ENCODE measurements around the gene THUMPD2.

The THUMPD2 gene

DNA sequence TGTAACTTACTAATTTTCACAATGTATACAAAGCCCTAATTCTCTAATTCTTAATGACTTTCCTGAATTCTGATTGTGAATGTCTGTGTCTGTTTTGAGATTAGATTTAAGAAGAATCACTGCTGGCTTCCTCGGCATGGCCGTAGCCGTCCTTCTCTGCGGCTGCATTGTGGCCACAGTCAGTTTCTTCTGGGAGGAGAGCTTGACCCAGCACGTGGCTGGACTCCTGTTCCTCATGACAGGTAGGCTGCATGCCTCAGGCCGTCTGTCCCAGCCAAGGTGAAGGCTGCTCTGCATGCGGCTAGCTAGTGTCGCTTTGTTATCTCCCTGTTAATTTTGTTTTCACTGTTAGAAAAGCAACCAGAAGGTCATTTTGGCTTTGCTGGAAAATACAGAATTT is 72.1 kb downstream of the THUMPD2 start:
- TF ChIP-seq RAD21 (IDR thresholded peaks at IDR 0.05; ENCODE audit: low read depth) (no peak), CREB1 (IDR thresholded peaks at IDR 0.05; ENCODE audit: low read depth) (no peak), TAF1 (IDR thresholded peaks at IDR 0.05; ENCODE audit: low read depth) (no peak), ZBTB7A (IDR thresholded peaks at IDR 0.05; ENCODE audit: low read depth) (no peak), FOXM1 (IDR thresholded peaks at IDR 0.05; ENCODE audit: borderline replicate concordance, low read depth) (no peak), EP300 (IDR thresholded peaks at IDR 0.05; ENCODE audit: borderline replicate concordance) (no peak), CEBPB (IDR thresholded peaks at IDR 0.05) (no peak), NFIC (IDR thresholded peaks at IDR 0.05) (no peak), TCF12 (IDR thresholded peaks at IDR 0.05; ENCODE audit: low read depth) (no peak), YY1 (IDR thresholded peaks at IDR 0.05; ENCODE audit: low read depth) (no peak), MAX (IDR thresholded peaks at IDR 0.05) (no peak), EGR1 (IDR thresholded peaks at IDR 0.05) (no peak), TEAD4 (IDR thresholded peaks at IDR 0.05) (no peak)
- TF ChIP-seq, protein P1, sequence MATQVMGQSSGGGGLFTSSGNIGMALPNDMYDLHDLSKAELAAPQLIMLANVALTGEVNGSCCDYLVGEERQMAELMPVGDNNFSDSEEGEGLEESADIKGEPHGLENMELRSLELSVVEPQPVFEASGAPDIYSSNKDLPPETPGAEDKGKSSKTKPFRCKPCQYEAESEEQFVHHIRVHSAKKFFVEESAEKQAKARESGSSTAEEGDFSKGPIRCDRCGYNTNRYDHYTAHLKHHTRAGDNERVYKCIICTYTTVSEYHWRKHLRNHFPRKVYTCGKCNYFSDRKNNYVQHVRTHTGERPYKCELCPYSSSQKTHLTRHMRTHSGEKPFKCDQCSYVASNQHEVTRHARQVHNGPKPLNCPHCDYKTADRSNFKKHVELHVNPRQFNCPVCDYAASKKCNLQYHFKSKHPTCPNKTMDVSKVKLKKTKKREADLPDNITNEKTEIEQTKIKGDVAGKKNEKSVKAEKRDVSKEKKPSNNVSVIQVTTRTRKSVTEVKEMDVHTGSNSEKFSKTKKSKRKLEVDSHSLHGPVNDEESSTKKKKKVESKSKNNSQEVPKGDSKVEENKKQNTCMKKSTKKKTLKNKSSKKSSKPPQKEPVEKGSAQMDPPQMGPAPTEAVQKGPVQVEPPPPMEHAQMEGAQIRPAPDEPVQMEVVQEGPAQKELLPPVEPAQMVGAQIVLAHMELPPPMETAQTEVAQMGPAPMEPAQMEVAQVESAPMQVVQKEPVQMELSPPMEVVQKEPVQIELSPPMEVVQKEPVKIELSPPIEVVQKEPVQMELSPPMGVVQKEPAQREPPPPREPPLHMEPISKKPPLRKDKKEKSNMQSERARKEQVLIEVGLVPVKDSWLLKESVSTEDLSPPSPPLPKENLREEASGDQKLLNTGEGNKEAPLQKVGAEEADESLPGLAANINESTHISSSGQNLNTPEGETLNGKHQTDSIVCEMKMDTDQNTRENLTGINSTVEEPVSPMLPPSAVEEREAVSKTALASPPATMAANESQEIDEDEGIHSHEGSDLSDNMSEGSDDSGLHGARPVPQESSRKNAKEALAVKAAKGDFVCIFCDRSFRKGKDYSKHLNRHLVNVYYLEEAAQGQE (IDR thresholded peaks at IDR 0.05; ENCODE audit: low read depth), result no peak
- TF ChIP-seq, protein P2, sequence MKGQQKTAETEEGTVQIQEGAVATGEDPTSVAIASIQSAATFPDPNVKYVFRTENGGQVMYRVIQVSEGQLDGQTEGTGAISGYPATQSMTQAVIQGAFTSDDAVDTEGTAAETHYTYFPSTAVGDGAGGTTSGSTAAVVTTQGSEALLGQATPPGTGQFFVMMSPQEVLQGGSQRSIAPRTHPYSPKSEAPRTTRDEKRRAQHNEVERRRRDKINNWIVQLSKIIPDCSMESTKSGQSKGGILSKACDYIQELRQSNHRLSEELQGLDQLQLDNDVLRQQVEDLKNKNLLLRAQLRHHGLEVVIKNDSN (IDR thresholded peaks at IDR 0.05), result no peak

DNA sequence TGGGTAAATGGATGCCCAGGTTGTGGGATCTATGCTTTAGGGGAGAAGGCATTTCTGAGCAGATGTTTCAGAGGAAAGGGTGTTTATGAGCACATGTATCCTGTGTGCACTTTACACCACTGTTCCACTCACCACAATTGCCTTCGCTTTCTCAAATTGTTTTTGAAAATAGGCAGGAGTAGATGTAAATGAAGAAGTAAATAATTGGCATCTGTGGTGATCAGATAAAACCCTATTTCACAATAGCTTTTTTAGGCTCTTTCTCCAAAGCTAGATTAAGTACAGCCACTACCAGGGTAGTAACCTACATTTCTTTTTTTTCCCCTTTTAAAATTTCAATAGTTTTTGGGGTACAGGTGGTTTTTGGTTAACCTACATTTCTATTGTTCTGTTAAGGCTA is 72.7 kb downstream of the THUMPD2 start:
- no peak for TF ChIP-seq MAX (IDR thresholded peaks at IDR 0.05)
- TF ChIP-seq NFIC (IDR thresholded peaks at IDR 0.05), result no peak
- TF ChIP-seq, protein P2 (IDR thresholded peaks at IDR 0.05), result no peak
- TF ChIP-seq EP300 (IDR thresholded peaks at IDR 0.05; ENCODE audit: borderline replicate concordance), result no peak
- TF ChIP-seq EGR1 (IDR thresholded peaks at IDR 0.05), result no peak
- no peak for TF ChIP-seq TEAD4 (IDR thresholded peaks at IDR 0.05)
- no peak for TF ChIP-seq TCF12 (IDR thresholded peaks at IDR 0.05; ENCODE audit: low read depth)
- TF ChIP-seq CEBPB (IDR thresholded peaks at IDR 0.05), result no peak
- no peak for TF ChIP-seq FOXM1 (IDR thresholded peaks at IDR 0.05; ENCODE audit: borderline replicate concordance, low read depth)
- TF ChIP-seq, protein P1 (IDR thresholded peaks at IDR 0.05; ENCODE audit: low read depth), result no peak
- no peak for TF ChIP-seq CREB1 (IDR thresholded peaks at IDR 0.05; ENCODE audit: low read depth)
- no peak for TF ChIP-seq ZBTB7A (IDR thresholded peaks at IDR 0.05; ENCODE audit: low read depth)
- no peak for TF ChIP-seq TAF1 (IDR thresholded peaks at IDR 0.05; ENCODE audit: low read depth)

- TF ChIP-seq EGR1 (IDR thresholded peaks at IDR 0.05) (no peak), CEBPB (IDR thresholded peaks at IDR 0.05) (no peak), EP300 (IDR thresholded peaks at IDR 0.05; ENCODE audit: borderline replicate concordance) (no peak), TAF1 (IDR thresholded peaks at IDR 0.05; ENCODE audit: low read depth) (no peak), TEAD4 (IDR thresholded peaks at IDR 0.05) (no peak), RAD21 (IDR thresholded peaks at IDR 0.05; ENCODE audit: low read depth) (no peak), FOXM1 (IDR thresholded peaks at IDR 0.05; ENCODE audit: borderline replicate concordance, low read depth) (no peak), TCF12 (IDR thresholded peaks at IDR 0.05; ENCODE audit: low read depth) (no peak), NFIC (IDR thresholded peaks at IDR 0.05) (no peak), ZBTB7A (IDR thresholded peaks at IDR 0.05; ENCODE audit: low read depth) (no peak)
- TF ChIP-seq, protein P1 (IDR thresholded peaks at IDR 0.05; ENCODE audit: low read depth), result no peak
- TF ChIP-seq, protein P2 (IDR thresholded peaks at IDR 0.05), result no peak
Measured at GRCh38 chr2:39705638-39706037, 73.4 kb downstream of the THUMPD2 start.

DNA sequence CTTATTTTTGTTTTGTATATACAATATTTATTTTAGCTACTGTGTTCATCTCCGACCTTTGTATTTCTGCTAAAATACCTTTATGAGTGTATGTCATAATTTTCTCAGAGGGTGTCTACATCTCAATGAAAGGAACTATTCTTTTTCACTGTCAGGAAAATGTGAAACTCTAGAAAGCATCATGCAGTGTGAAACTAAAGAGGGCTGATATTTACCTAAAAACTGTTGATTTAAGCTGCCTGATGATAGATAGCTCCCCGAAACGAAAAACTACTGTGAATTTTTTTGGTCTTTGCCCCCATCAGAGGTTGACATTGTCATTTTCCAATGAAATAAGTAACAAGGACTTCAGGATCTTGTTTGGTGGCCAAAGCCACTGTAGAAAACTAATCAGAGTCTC is 74.5 kb downstream of the THUMPD2 start:
- TF ChIP-seq EP300 (IDR thresholded peaks at IDR 0.05; ENCODE audit: borderline replicate concordance), result no peak
- no peak for TF ChIP-seq CEBPB (IDR thresholded peaks at IDR 0.05)
